ENCODE measurements around the gene VPS25.
"Not testable (repeated sequence)": the region's sequence is repeated elsewhere in the genome, so short reads cannot be mapped to it uniquely, and the experiment has no call there.

Gene VPS25

GRCh38 chr17:42773290-42774035 lies at the start of gene VPS25:
VPS25 (plus strand) TSS chr17:42773449; CDS start chr17:42773476, 27 bp downstream.
- peak within 1 kb of the TSS; percentile 81 for H3K27ac ChIP-seq (ENCODE audit: low read length)
- peak within 1 kb of the TSS; percentile 99 for H3K9ac ChIP-seq (ENCODE audit: low read length in 2 of 2)
- no peaks in the 10 kb centered on the region for H3K9me3 ChIP-seq (ENCODE audit: control insufficient read depth in 2 of 2, low read length in 2 of 2)
- H3K4me1 ChIP-seq (ENCODE audit: control insufficient read depth, insufficient read depth, low read length) = peaks cover 9% of the 10 kb centered on the region
- no peaks in the 10 kb centered on the region for H3K27me3 ChIP-seq (ENCODE audit: control insufficient read depth in 1 of 2, insufficient read depth in 2 of 2, low read length in 2 of 2)
- H3K4me3 ChIP-seq (ENCODE audit: low read length in 2 of 2) = peak within 1 kb of the TSS; percentile 98 to 99
- peaks cover 14 to 16% of the 10 kb centered on the region in 2 donors for H3K36me3 ChIP-seq (ENCODE audit: control insufficient read depth in 2 of 2, insufficient read depth in 2 of 2, low read length in 2 of 2)

DNA sequence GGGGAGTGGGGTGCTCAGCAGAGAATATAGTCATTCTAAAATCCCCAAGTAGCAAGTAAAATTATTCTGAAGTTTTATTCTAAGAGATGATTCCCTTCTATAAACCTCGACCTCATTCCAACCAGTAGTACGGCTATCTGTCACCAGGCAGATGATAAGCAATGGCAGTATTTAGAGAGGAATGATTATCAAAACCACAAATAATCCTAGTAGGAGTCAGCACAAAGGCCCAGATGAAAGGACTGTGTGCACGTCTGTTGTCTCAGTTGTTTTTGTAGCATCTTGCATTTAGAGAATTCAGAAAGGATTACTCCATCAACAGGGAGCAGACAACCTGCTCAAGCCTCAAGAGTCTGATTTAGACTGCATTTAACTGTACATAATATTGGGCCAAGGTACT lies 49.6 kb upstream of the VPS25 start:
- H3K27ac ChIP-seq (ENCODE audit: low read length) = no peak overlapping the region
- no peak overlapping the region for H3K9ac ChIP-seq (ENCODE audit: low read length in 2 of 2)
- H3K36me3 ChIP-seq (ENCODE audit: control insufficient read depth in 2 of 2, insufficient read depth in 2 of 2, low read length in 2 of 2) = peaks cover 36 to 44% of the 10 kb centered on the region in 2 donors
- H3K4me1 ChIP-seq (ENCODE audit: control insufficient read depth, insufficient read depth, low read length) = no peaks in the 10 kb centered on the region
- H3K9me3 ChIP-seq (ENCODE audit: control insufficient read depth in 2 of 2, low read length in 2 of 2) = no peaks in the 10 kb centered on the region
- no peak overlapping the region for H3K4me3 ChIP-seq (ENCODE audit: low read length in 2 of 2)
- no peaks in the 10 kb centered on the region for H3K27me3 ChIP-seq (ENCODE audit: control insufficient read depth in 1 of 2, insufficient read depth in 2 of 2, low read length in 2 of 2)

GRCh38 chr17:42725143-42725542 lies 48.1 kb upstream of the VPS25 start:
- Histone ChIP-seq H3K4me1 (ENCODE audit: control insufficient read depth, insufficient read depth, low read length) (no peaks in the 10 kb centered on the region), H3K36me3 (ENCODE audit: control insufficient read depth in 2 of 2, insufficient read depth in 2 of 2, low read length in 2 of 2) (peaks cover 29 to 39% of the 10 kb centered on the region in 2 donors)

GRCh38 chr17:42740699-42741098 lies 32.5 kb upstream of the VPS25 start:
- H3K9ac ChIP-seq (ENCODE audit: low read length in 2 of 2) = no peak overlapping the region
- H3K27ac ChIP-seq (ENCODE audit: low read length) = no peak overlapping the region
- no peaks in the 10 kb centered on the region for H3K36me3 ChIP-seq (ENCODE audit: control insufficient read depth in 2 of 2, insufficient read depth in 2 of 2, low read length in 2 of 2)
- H3K4me1 ChIP-seq (ENCODE audit: control insufficient read depth, insufficient read depth, low read length) = peaks cover 16% of the 10 kb centered on the region
- no peaks in the 10 kb centered on the region for H3K9me3 ChIP-seq (ENCODE audit: control insufficient read depth in 2 of 2, low read length in 2 of 2)
- H3K27me3 ChIP-seq (ENCODE audit: control insufficient read depth in 1 of 2, insufficient read depth in 2 of 2, low read length in 2 of 2) = no peaks in the 10 kb centered on the region
- no peak overlapping the region for H3K4me3 ChIP-seq (ENCODE audit: low read length in 2 of 2)

More at GRCh38 chr17:42725143-42725542, 48.1 kb upstream of the VPS25 start:
- H3K9ac ChIP-seq (ENCODE audit: low read length in 2 of 2) = no peak overlapping the region
- H3K27me3 ChIP-seq (ENCODE audit: control insufficient read depth in 1 of 2, insufficient read depth in 2 of 2, low read length in 2 of 2) = no peaks in the 10 kb centered on the region
- no peak overlapping the region for H3K27ac ChIP-seq (ENCODE audit: low read length)
- no peak overlapping the region for H3K4me3 ChIP-seq (ENCODE audit: low read length in 2 of 2)
- no peaks in the 10 kb centered on the region for H3K9me3 ChIP-seq (ENCODE audit: control insufficient read depth in 2 of 2, low read length in 2 of 2)

DNA sequence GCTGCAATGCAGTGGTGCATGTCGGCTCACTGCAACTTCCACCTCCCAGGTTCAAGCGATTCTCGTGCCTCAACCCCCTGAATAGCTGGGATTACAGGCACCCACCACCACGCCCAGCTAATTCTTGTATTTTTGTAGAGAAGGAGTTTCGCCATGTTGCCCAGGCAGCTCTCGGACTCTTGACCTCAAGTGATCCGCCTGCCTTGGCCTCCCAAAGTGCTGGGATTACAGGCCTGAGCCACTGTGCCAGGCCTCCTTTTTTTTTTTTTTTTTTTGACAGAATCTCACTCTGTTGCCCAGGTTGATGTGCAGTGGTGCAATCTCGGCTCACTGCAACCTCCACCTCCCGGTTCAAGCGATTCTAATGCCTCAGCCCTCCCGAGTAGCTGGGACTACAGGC lies 30.3 kb upstream of the VPS25 start:
- H3K27me3 ChIP-seq (ENCODE audit: control insufficient read depth in 1 of 2, insufficient read depth in 2 of 2, low read length in 2 of 2); H3K4me3 ChIP-seq (ENCODE audit: low read length in 2 of 2); H3K36me3 ChIP-seq (ENCODE audit: control insufficient read depth in 2 of 2, insufficient read depth in 2 of 2, low read length in 2 of 2); H3K9ac ChIP-seq (ENCODE audit: low read length in 2 of 2); H3K27ac ChIP-seq (ENCODE audit: low read length); H3K9me3 ChIP-seq (ENCODE audit: control insufficient read depth in 2 of 2, low read length in 2 of 2): not testable (repeated sequence)
- peaks cover 16% of the 10 kb centered on the region for H3K4me1 ChIP-seq (ENCODE audit: control insufficient read depth, insufficient read depth, low read length)

DNA sequence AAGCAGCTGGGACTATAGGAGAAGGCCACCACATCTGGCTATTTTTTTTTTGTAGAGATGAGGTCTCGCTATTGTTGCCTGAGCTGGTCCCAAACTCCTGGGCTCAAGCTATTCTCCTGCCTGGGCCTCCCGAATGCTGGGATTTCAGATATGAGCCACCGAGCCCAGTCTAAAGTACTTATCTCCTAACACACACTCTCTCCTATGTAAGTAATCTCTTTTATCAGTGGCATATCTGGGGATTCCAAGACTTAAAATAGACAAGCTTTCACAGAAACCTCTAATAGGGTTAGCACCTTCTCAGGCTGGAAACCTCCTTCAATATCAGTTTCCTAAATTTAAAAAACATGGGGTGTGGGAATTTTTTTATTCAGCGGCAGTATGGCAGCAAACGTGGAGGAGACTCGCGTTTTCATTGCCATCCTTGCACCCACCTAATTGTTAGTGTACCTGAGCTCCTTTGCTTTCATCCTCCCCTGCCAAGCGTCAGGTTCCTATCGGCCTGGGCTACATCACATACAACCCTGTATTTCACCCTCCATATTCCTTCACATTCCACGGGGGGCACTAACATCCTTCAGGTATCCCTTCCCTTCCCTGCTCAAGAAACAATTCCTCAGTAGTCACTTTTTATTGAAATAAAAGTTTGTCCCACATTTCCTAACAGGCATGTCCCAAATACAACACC lies 29.5 kb upstream of the VPS25 start:
- Histone ChIP-seq H3K9ac (ENCODE audit: low read length in 2 of 2) (peak overlapping the region; percentile 81 to 83), H3K36me3 (ENCODE audit: control insufficient read depth in 2 of 2, insufficient read depth in 2 of 2, low read length in 2 of 2) (no peaks in the 10 kb centered on the region), H3K4me3 (ENCODE audit: low read length in 2 of 2) (peak overlapping the region; percentile 91 to 95), H3K27ac (ENCODE audit: low read length) (peak overlapping the region; percentile 76), H3K27me3 (ENCODE audit: control insufficient read depth in 1 of 2, insufficient read depth in 2 of 2, low read length in 2 of 2) (no peaks in the 10 kb centered on the region), H3K4me1 (ENCODE audit: control insufficient read depth, insufficient read depth, low read length) (peaks cover 17% of the 10 kb centered on the region), H3K9me3 (ENCODE audit: control insufficient read depth in 2 of 2, low read length in 2 of 2) (no peaks in the 10 kb centered on the region)

- peak overlapping the region; percentile 81 to 83 for H3K9ac ChIP-seq (ENCODE audit: low read length in 2 of 2)
- H3K4me1 ChIP-seq (ENCODE audit: control insufficient read depth, insufficient read depth, low read length) = peaks cover 22% of the 10 kb centered on the region
- H3K9me3 ChIP-seq (ENCODE audit: control insufficient read depth in 2 of 2, low read length in 2 of 2) = no peaks in the 10 kb centered on the region
- H3K36me3 ChIP-seq (ENCODE audit: control insufficient read depth in 2 of 2, insufficient read depth in 2 of 2, low read length in 2 of 2) = no peaks in the 10 kb centered on the region
- peaks cover 0 to under 1% of the 10 kb centered on the region in 2 donors for H3K27me3 ChIP-seq (ENCODE audit: control insufficient read depth in 1 of 2, insufficient read depth in 2 of 2, low read length in 2 of 2)
- H3K27ac ChIP-seq (ENCODE audit: low read length) = peak overlapping the region; percentile 76
- H3K4me3 ChIP-seq (ENCODE audit: low read length in 2 of 2) = peak overlapping the region; percentile 91 to 95
Observed at GRCh38 chr17:42744283-42744805, 28.9 kb upstream of the VPS25 start.

- Histone ChIP-seq H3K9me3 (ENCODE audit: control insufficient read depth in 2 of 2, low read length in 2 of 2) (no peaks in the 10 kb centered on the region), H3K4me1 (ENCODE audit: control insufficient read depth, insufficient read depth, low read length) (peaks cover 27% of the 10 kb centered on the region), H3K9ac (ENCODE audit: low read length in 2 of 2) (peak within 1 kb of the TSS; percentile 81 to 83), H3K4me3 (ENCODE audit: low read length in 2 of 2) (peak within 1 kb of the TSS; percentile 91 to 95), H3K27ac (ENCODE audit: low read length) (peak within 1 kb of the TSS; percentile 76), H3K27me3 (ENCODE audit: control insufficient read depth in 1 of 2, insufficient read depth in 2 of 2, low read length in 2 of 2) (peaks cover 0 to 3% of the 10 kb centered on the region in 2 donors), H3K36me3 (ENCODE audit: control insufficient read depth in 2 of 2, insufficient read depth in 2 of 2, low read length in 2 of 2) (no peaks in the 10 kb centered on the region)
Observed at GRCh38 chr17:42744806-42745617, 28.2 kb upstream of the VPS25 start, which contains the start of gene EZH1. EZH1 (minus strand) TSS chr17:42745040; CDS start chr17:42728941, 16,099 bp downstream.

DNA sequence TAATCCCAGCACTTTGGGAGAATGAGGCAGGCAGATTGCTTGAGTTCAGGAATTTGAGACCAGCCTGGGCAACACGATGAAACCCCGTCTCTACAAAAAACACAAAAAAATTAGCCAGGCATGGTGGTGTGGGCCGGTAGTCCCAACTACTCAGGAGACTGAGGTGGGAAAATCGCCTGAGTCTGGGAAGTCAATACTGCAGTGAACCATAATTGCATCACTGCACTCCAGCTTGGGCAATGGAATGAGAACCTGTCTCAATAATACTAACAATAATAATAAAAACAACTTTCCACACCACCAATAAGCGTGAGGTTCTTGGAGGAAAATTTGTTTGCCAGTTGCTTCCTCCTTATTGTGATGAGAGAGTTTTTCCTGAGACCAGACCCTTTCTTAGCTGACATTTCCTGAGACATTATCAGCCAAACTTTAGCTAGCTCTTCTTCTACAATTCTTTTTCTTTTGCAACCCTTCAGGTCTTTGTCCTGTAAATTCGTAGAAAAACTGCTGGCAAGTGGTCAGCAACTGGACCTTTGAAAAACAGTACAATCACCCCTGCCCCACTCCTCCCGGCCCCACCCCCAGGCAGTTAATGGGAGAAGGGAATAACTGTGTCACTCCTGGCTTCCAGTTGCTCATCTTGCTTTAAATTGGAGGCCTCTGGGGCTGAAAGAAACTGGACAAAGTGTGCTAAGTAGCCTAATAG lies 24.9 kb upstream of the VPS25 start:
- Histone ChIP-seq H3K27ac (ENCODE audit: low read length) (peak overlapping the region; percentile 64), H3K9ac (ENCODE audit: low read length in 2 of 2) (no peak overlapping the region), H3K4me1 (ENCODE audit: control insufficient read depth, insufficient read depth, low read length) (peaks cover 27% of the 10 kb centered on the region)

More for the DNA sequence above, 24.9 kb upstream of the VPS25 start:
- no peak overlapping the region for H3K4me3 ChIP-seq (ENCODE audit: low read length in 2 of 2)
- no peaks in the 10 kb centered on the region for H3K36me3 ChIP-seq (ENCODE audit: control insufficient read depth in 2 of 2, insufficient read depth in 2 of 2, low read length in 2 of 2)
- H3K27me3 ChIP-seq (ENCODE audit: control insufficient read depth in 1 of 2, insufficient read depth in 2 of 2, low read length in 2 of 2) = peaks cover 0 to 3% of the 10 kb centered on the region in 2 donors
- H3K9me3 ChIP-seq (ENCODE audit: control insufficient read depth in 2 of 2, low read length in 2 of 2) = no peaks in the 10 kb centered on the region
